HG03558 (cell line): ENCODE data around the gene IL23A.
"Not testable (repeated sequence)": the region's sequence is repeated elsewhere in the genome, so short reads cannot be mapped to it uniquely, and the experiment has no call there.

ENCODE experiments used
- ATAC-seq: cut with Tn5 transposase; IDR thresholded peaks from one replicate; pipeline ENCODE4 v1.9.1; 2021; ENCODE audit warnings: moderate number of reproducible peaks; ENCODE audit not compliant: unreplicated experiment; ENCODE audit errors: extremely low read depth

IL23A gene

GRCh38 chr12:56324206-56324605 lies 14.5 kb upstream of the IL23A start:
- ATAC-seq, result no peak

- ATAC-seq, result no peak
Measured at GRCh38 chr12:56326126-56326525, 12.6 kb upstream of the IL23A start.

GRCh38 chr12:56326533-56326932 lies 12.2 kb upstream of the IL23A start:
- ATAC-seq, result no peak

- ATAC-seq, result no peak
Measured at GRCh38 chr12:56330936-56331490, 7.7 kb upstream of the IL23A start.

- ATAC-seq, result no peak
Measured at GRCh38 chr12:56332512-56333196, 6.0 kb upstream of the IL23A start.

GRCh38 chr12:56333197-56333678 lies 5.4 kb upstream of the IL23A start:
- no peak for ATAC-seq

GRCh38 chr12:56333679-56334489 lies 4.8 kb upstream of the IL23A start, which contains the start of gene PAN2:
Gene PAN2, minus strand, starts transcription at chr12:56334000. Its CDS starts 906 bp downstream, at chr12:56333094.
- peak; percentile 65 for ATAC-seq

- no peak for ATAC-seq
Measured at GRCh38 chr12:56334490-56334793, 4.2 kb upstream of the IL23A start.

- not testable (repeated sequence) for ATAC-seq
Measured at GRCh38 chr12:56335527-56335926, 3.2 kb upstream of the IL23A start.

GRCh38 chr12:56336361-56337167 lies 2.1 kb upstream of the IL23A start:
- no peak for ATAC-seq

- ATAC-seq, result no peak
Measured at GRCh38 chr12:56337753-56338251, 882 bp upstream of the IL23A start.

GRCh38 chr12:56339158-56339422 lies 406 bp downstream of the IL23A start:
- ATAC-seq, result no peak

GRCh38 chr12:56341616-56342015 lies 2.9 kb downstream of the IL23A start:
- ATAC-seq, result no peak

- not testable (repeated sequence) for ATAC-seq
Measured at GRCh38 chr12:56342290-56342689, 3.6 kb downstream of the IL23A start.

- no peak for ATAC-seq
Measured at GRCh38 chr12:56346675-56347074, 8.0 kb downstream of the IL23A start.

- ATAC-seq, result not testable (repeated sequence)
Measured at GRCh38 chr12:56347255-56347654, 8.6 kb downstream of the IL23A start.

- no peak for ATAC-seq
Measured at GRCh38 chr12:56348776-56349175, 10.1 kb downstream of the IL23A start.

GRCh38 chr12:56350662-56351061 lies 12.0 kb downstream of the IL23A start:
- no peak for ATAC-seq

GRCh38 chr12:56351325-56351724 lies 12.6 kb downstream of the IL23A start:
- no peak for ATAC-seq

GRCh38 chr12:56358836-56359532 lies 20.3 kb downstream of the IL23A start:
- ATAC-seq, result no peak
